ENCODE data around the gene CLRN1.

GRCh38 chr3:150984066-150984465, 11.5 kb upstream of the CLRN1 start:
- TF ChIP-seq POLR2A (IDR thresholded peaks at IDR 0.05) (no peak), EP300 (IDR thresholded peaks at IDR 0.05) (no peak)

All from sigmoid colon (tissue), 4 donors.